Effector memory CD4-positive, alpha-beta T cell (primary cell): ENCODE measurements around the gene ARL11.

Source experiments
- DNase-seq, 3 donors: peaks; one replicate each; pipeline ENCODE4 v3.0.0-alpha.2; 2020
- H3K27ac ChIP-seq: 2 replicates; pipeline ENCODE4 v1.7.0; 2013; ENCODE audit warnings: mild to moderate bottlenecking, low read length, moderate library complexity; ENCODE audit not compliant: insufficient read depth, poor library complexity, severe bottlenecking
- H3K27me3 ChIP-seq: replicated peaks from 2 replicates; pipeline ENCODE4 v1.7.0; 2013; ENCODE audit warnings: mild to moderate bottlenecking, low read length; ENCODE audit not compliant: insufficient read depth, control insufficient read depth, poor library complexity, severe bottlenecking
- H3K36me3 ChIP-seq: 2 replicates; pipeline ENCODE4 v1.7.0; 2013; ENCODE audit warnings: mild to moderate bottlenecking, low read length, moderate library complexity; ENCODE audit not compliant: control insufficient read depth, insufficient read depth
- H3K4me1 ChIP-seq: 2 replicates; pipeline ENCODE4 v1.7.0; 2013; ENCODE audit warnings: low read length, mild to moderate bottlenecking; ENCODE audit not compliant: control insufficient read depth, insufficient read depth, poor library complexity, severe bottlenecking
- H3K4me3 ChIP-seq: 2 replicates; pipeline ENCODE4 v1.7.0; 2013; ENCODE audit warnings: low read length, low read depth, mild to moderate bottlenecking; ENCODE audit not compliant: insufficient read depth, poor library complexity, severe bottlenecking
- H3K9me3 ChIP-seq: 2 replicates; pipeline ENCODE4 v1.7.0; 2013; ENCODE audit warnings: mild to moderate bottlenecking, low read length, moderate library complexity; ENCODE audit not compliant: control insufficient read depth

The ARL11 gene

GRCh38 chr13:49664606-49665005 lies 36.3 kb downstream of the ARL11 start:
- H3K9me3 ChIP-seq, result no peaks in the 10 kb centered on the region
- no peak overlapping the region for H3K4me3 ChIP-seq
- H3K27me3 ChIP-seq, result no peaks in the 10 kb centered on the region
- no peak for DNase-seq
- H3K27ac ChIP-seq, result no peak overlapping the region
- H3K36me3 ChIP-seq, result peaks cover 11% of the 10 kb centered on the region
- no peaks in the 10 kb centered on the region for H3K4me1 ChIP-seq

GRCh38 chr13:49667773-49668172 lies 39.5 kb downstream of the ARL11 start:
- Histone ChIP-seq H3K4me3 (no peak overlapping the region), H3K27me3 (no peaks in the 10 kb centered on the region), H3K36me3 (peaks cover 6% of the 10 kb centered on the region), H3K27ac (no peak overlapping the region), H3K4me1 (no peaks in the 10 kb centered on the region), H3K9me3 (no peaks in the 10 kb centered on the region)
- DNase-seq, result no peak

- no peak for DNase-seq
- no peak overlapping the region for H3K27ac ChIP-seq
Observed at GRCh38 chr13:49669735-49670309, 41.5 kb downstream of the ARL11 start.

GRCh38 chr13:49670828-49671227 lies 42.5 kb downstream of the ARL11 start:
- Histone ChIP-seq H3K9me3 (no peaks in the 10 kb centered on the region), H3K36me3 (peaks cover 6% of the 10 kb centered on the region), H3K4me1 (no peaks in the 10 kb centered on the region), H3K27me3 (no peaks in the 10 kb centered on the region), H3K4me3 (no peak overlapping the region), H3K27ac (no peak overlapping the region)
- no peak for DNase-seq

More at GRCh38 chr13:49669735-49670309, 41.5 kb downstream of the ARL11 start:
- no peaks in the 10 kb centered on the region for H3K4me1 ChIP-seq
- H3K36me3 ChIP-seq, result peaks cover 6% of the 10 kb centered on the region
- H3K9me3 ChIP-seq, result no peaks in the 10 kb centered on the region
- H3K4me3 ChIP-seq, result no peak overlapping the region
- no peaks in the 10 kb centered on the region for H3K27me3 ChIP-seq

- H3K9me3 ChIP-seq, result no peaks in the 10 kb centered on the region
- H3K4me1 ChIP-seq, result no peaks in the 10 kb centered on the region
- H3K27ac ChIP-seq, result no peak overlapping the region
- H3K27me3 ChIP-seq, result no peaks in the 10 kb centered on the region
- H3K4me3 ChIP-seq, result no peak overlapping the region
- no peaks in the 10 kb centered on the region for H3K36me3 ChIP-seq
- DNase-seq, result no peak
Observed at GRCh38 chr13:49676581-49677298, 48.4 kb downstream of the ARL11 start.

GRCh38 chr13:49678191-49678914 lies 50.0 kb downstream of the ARL11 start:
- H3K4me3 ChIP-seq, result no peak overlapping the region
- H3K36me3 ChIP-seq, result no peaks in the 10 kb centered on the region
- H3K27ac ChIP-seq, result no peak overlapping the region
- H3K27me3 ChIP-seq, result no peaks in the 10 kb centered on the region
- H3K4me1 ChIP-seq, result no peaks in the 10 kb centered on the region
- no peak for DNase-seq
- no peaks in the 10 kb centered on the region for H3K9me3 ChIP-seq

- Histone ChIP-seq H3K27ac (no peak overlapping the region), H3K9me3 (no peaks in the 10 kb centered on the region), H3K4me3 (no peak overlapping the region), H3K4me1 (no peaks in the 10 kb centered on the region), H3K27me3 (no peaks in the 10 kb centered on the region), H3K36me3 (no peaks in the 10 kb centered on the region)
- no peak for DNase-seq
Observed at GRCh38 chr13:49679246-49679645, 50.9 kb downstream of the ARL11 start.

- Histone ChIP-seq H3K27me3 (no peaks in the 10 kb centered on the region), H3K27ac (no peak overlapping the region), H3K9me3 (no peaks in the 10 kb centered on the region), H3K4me1 (no peaks in the 10 kb centered on the region), H3K4me3 (no peak overlapping the region), H3K36me3 (no peaks in the 10 kb centered on the region)
- no peak for DNase-seq
Observed at GRCh38 chr13:49681842-49682435, 53.6 kb downstream of the ARL11 start.
